Measurements from ENCODE around the gene STS. TPM values are rescaled to one million over a fixed set of nuclear protein-coding genes. Genes with fewer than 3 reads are reported as not detected.

Gene STS
- polyA plus RNA-seq, 3 donors = 3.1 to 7.8 (median 6.3) TPM

DNA sequence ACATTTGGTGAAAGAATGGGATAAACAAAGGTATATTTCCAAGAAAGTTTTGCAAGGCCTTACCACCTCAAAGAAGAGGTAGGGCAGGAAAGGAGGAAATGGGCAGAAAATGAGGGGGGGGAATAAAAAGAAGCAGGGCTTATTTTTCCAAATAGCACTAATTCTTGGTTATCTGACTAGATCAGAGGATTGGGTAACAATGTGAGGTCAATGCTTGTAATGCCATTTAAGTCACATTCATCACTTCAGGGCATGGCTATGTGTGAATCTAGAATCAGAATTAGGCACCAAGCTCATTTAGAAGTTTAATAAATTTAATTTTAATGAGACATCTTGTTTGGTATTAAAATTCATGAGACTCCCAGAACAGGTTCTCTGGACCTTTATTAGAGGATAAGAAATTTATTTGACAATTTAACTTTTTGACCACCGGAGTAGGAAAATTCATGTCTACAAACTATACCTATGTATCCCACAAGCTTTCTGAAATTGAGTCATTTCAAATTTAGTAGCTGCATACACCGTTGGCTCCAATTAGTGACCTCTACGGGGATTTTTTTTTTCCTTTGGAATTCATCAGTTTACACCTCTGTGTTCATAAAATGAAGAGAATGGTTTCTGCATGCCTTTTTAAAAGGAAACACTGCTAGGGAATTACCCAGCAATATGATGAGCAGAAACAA is 1.4 kb upstream of the STS start:
- Histone ChIP-seq H3K27ac (ENCODE audit: low read depth in 1 of 2, low read length in 2 of 2) (peak overlapping the region in 1 of 2 donors; percentile 87), H3K9ac (ENCODE audit: insufficient read depth, low read length, poor library complexity, severe bottlenecking) (no peak overlapping the region), H3K4me2 (replicated peaks; ENCODE audit: extremely low read depth, low read length, poor library complexity, severe bottlenecking) (peak overlapping the region; percentile 4), H3K9me3 (replicated peaks in 1 of 2; ENCODE audit: control insufficient read depth in 1 of 2, insufficient read depth in 1 of 2, low read length in 2 of 2) (no peaks in the 10 kb centered on the region), H3K79me2 (ENCODE audit: insufficient read depth, low read length) (peaks cover 71% of the 10 kb centered on the region), H2AFZ (ENCODE audit: insufficient read depth, low read depth, low read length, poor library complexity, severe bottlenecking) (no peak overlapping the region), H3K27me3 (ENCODE audit: control insufficient read depth in 2 of 2, insufficient read depth in 2 of 2, low read length in 2 of 2) (no peaks in the 10 kb centered on the region), H3K36me3 (replicated peaks in 1 of 2; ENCODE audit: control insufficient read depth in 1 of 2, insufficient read depth in 2 of 2, low read length in 2 of 2) (peaks cover 0 to 7% of the 10 kb centered on the region in 2 donors), H3K4me3 (replicated peaks in 1 of 3; ENCODE audit: low read depth in 2 of 3, low read length in 3 of 3) (no peak overlapping the region), H3K4me1 (ENCODE audit: control insufficient read depth in 1 of 2, insufficient read depth in 2 of 2, low read length in 2 of 2) (peaks cover 21 to 37% of the 10 kb centered on the region in 2 donors), H4K20me1 (ENCODE audit: insufficient read depth, low read length) (peaks cover 42% of the 10 kb centered on the region)
- Mint-ChIP-seq H3K27me3 (ENCODE audit: low read depth in 3 of 3) (peaks cover 0 to 2% (median 0%) of the 10 kb centered on the region in 3 donors), H3K27ac (peak overlapping the region in 6 of 7 donors; percentile 38 to 89 (median 68)), H3K9me3 (peaks cover 0 to 3% (median 0%) of the 10 kb centered on the region in 7 donors), H3K4me1 (peaks cover 26% of the 10 kb centered on the region), H3K36me3 (peaks cover 0 to 6% of the 10 kb centered on the region in 2 donors), H3K4me3 (peak overlapping the region in 1 of 2 donors; percentile 34)
- DNase-seq = peak in 2 of 3 donors; percentile 5 to 9
- WGBS (ENCODE audit: insufficient coverage) = no CpG with 5 or more reads among the region's 3 CpGs
- TF ChIP-seq, protein P1, sequence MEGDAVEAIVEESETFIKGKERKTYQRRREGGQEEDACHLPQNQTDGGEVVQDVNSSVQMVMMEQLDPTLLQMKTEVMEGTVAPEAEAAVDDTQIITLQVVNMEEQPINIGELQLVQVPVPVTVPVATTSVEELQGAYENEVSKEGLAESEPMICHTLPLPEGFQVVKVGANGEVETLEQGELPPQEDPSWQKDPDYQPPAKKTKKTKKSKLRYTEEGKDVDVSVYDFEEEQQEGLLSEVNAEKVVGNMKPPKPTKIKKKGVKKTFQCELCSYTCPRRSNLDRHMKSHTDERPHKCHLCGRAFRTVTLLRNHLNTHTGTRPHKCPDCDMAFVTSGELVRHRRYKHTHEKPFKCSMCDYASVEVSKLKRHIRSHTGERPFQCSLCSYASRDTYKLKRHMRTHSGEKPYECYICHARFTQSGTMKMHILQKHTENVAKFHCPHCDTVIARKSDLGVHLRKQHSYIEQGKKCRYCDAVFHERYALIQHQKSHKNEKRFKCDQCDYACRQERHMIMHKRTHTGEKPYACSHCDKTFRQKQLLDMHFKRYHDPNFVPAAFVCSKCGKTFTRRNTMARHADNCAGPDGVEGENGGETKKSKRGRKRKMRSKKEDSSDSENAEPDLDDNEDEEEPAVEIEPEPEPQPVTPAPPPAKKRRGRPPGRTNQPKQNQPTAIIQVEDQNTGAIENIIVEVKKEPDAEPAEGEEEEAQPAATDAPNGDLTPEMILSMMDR (IDR thresholded peaks at IDR 0.05) = no peak
- intact Hi-C loops (cut with micrococcal nuclease) = loop anchor here in 1 of 2 donors (10.0 kb wide), 1 partner anchor 109 kb away; no protein-coding TSS in a partner anchor

DNA sequence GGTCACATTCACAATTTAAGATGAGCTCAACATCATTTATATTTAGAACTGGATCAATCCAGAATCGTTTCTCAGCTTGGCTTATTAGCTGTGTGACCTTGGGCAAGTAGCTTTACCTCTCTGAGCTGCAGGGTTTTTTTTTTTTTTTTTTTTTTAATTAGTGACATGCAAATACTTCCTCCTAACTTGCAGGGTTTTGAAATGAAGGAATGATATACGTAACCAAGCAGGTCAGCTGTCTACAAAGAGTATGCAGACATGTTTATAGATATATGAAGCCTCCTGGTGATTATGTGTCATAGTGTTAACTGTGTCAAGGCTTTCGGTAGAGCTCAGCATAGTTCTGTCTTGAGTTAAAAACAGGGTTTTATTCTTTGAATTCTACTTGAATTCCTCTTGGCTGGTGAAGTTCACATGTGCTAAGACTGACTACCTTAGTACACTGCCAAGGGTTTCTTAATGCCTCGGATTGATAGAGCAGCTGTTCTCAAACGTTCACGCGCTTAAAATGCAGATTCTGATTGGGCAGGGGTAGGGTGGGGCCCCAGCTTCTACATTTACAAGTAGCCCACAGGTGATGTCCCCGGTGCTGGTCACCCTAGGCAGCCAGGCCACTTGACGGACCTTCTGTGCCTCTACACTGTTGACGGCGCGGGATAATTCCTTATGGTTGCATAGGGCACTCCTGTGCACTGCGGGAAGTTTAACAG is 654 bp upstream of the STS start:
- 30% methylated on average over 4 of the region's 13 CpGs for WGBS (ENCODE audit: insufficient coverage)
- Mint-ChIP-seq H3K4me3 (peak overlapping the region; percentile 77 to 89), H3K27ac (peak overlapping the region; percentile 83 to 92 (median 88)), H3K27me3 (ENCODE audit: low read depth in 3 of 3) (peaks cover 0 to 4% (median 0%) of the 10 kb centered on the region in 3 donors), H3K4me1 (peaks cover 26% of the 10 kb centered on the region), H3K36me3 (peaks cover 0 to 4% of the 10 kb centered on the region in 2 donors), H3K9me3 (peaks cover 0 to 3% (median 0%) of the 10 kb centered on the region in 7 donors)
- Histone ChIP-seq H3K4me2 (replicated peaks; ENCODE audit: extremely low read depth, low read length, poor library complexity, severe bottlenecking) (peak overlapping the region; percentile 97), H3K4me3 (replicated peaks in 1 of 3; ENCODE audit: low read depth in 2 of 3, low read length in 3 of 3) (peak overlapping the region; percentile 55 to 98 (median 91)), H3K36me3 (replicated peaks in 1 of 2; ENCODE audit: control insufficient read depth in 1 of 2, insufficient read depth in 2 of 2, low read length in 2 of 2) (peaks cover 0 to 4% of the 10 kb centered on the region in 2 donors), H3K79me2 (ENCODE audit: insufficient read depth, low read length) (peaks cover 64% of the 10 kb centered on the region), H3K9me3 (replicated peaks in 1 of 2; ENCODE audit: control insufficient read depth in 1 of 2, insufficient read depth in 1 of 2, low read length in 2 of 2) (no peaks in the 10 kb centered on the region), H3K27me3 (ENCODE audit: control insufficient read depth in 2 of 2, insufficient read depth in 2 of 2, low read length in 2 of 2) (no peaks in the 10 kb centered on the region), H3K27ac (ENCODE audit: low read depth in 1 of 2, low read length in 2 of 2) (peak overlapping the region; percentile 73 to 87), H3K4me1 (ENCODE audit: control insufficient read depth in 1 of 2, insufficient read depth in 2 of 2, low read length in 2 of 2) (peaks cover 21 to 37% of the 10 kb centered on the region in 2 donors), H3K9ac (ENCODE audit: insufficient read depth, low read length, poor library complexity, severe bottlenecking) (peak overlapping the region; percentile 88), H2AFZ (ENCODE audit: insufficient read depth, low read depth, low read length, poor library complexity, severe bottlenecking) (peak overlapping the region; percentile 96), H4K20me1 (ENCODE audit: insufficient read depth, low read length) (peaks cover 35% of the 10 kb centered on the region)
- TF ChIP-seq, protein P1 (IDR thresholded peaks at IDR 0.05) = no peak
- peak in 2 of 3 donors; percentile 46 to 61 for DNase-seq
- intact Hi-C loops (cut with micrococcal nuclease) = loop anchor here in 1 of 2 donors (10.0 kb wide), 1 partner anchor 108 kb away; no protein-coding TSS in a partner anchor

Measured in CD14-positive monocyte (primary cell).